K562 (cell line): Measurements from ENCODE around the gene DUXB. TPM values are rescaled to one million over a fixed set of nuclear protein-coding genes. Genes with fewer than 3 reads are reported as not detected.
A peak's percentile ranks its signal among the peaks of the same experiment; 100 is the strongest.

ENCODE experiments used
- ATAC-seq: fragments of 200-7000 bp; cut with Tn5 transposase; 3 replicates; pipeline ENCODE4 v1.9.1; 2020; ENCODE audit warnings: moderate library complexity
- BruUV-seq: library from RNA; stranded (reverse); fragments of 400-500 nt; replicated peaks from 2 replicates; lab custom pipeline; 2021; lab: Mats Ljungman, UMichigan
- CTCF ChIA-PET: fragments of 300-600 bp; formaldehyde crosslinking; extraction: SDS; loops from one replicate; lab custom pipeline; 2021; ENCODE audit warnings: low intra/inter-chr PET ratio; lab: Yijun Ruan, JAX
- POLR2A ChIA-PET: fragments of 300-600, 350-650 bp; sonication (Branson Sonifier 250); formaldehyde crosslinking; extraction: SDS; loops from one replicate; lab custom pipeline; 2021; ENCODE audit warnings: antibody characterized with exemption, inconsistent platforms; lab: Yijun Ruan, JAX
- DNase-seq, 4 experiments: peaks; one replicate each; pipeline versions ENCODE4 v3.0.0 to v3.0.0-alpha.2; 2011 to 2018; ENCODE audit warnings: low spot score in 3 of 4, mixed read lengths in 3 of 4; ENCODE audit errors: extremely low read depth in 1 of 4
- FAIRE-seq: peaks from 2 replicates; lab custom pipeline; 2011; peaks lifted over from hg19 to GRCh38; lab: Jason Lieb, UNC
- H2AFZ ChIP-seq: 2 replicates; pipeline ENCODE4 v1.6.0; 2011; ENCODE audit warnings: low read depth, low read length, control low read depth, inconsistent platforms
- H3K27ac ChIP-seq: fragments of 200-600 bp; 3 replicates; pipeline ENCODE4 v1.8.0; 2011; ENCODE audit warnings: low read depth, mild to moderate bottlenecking, control low read depth, inconsistent platforms, low read length, moderate library complexity, mixed read lengths; ENCODE audit errors: extremely low read depth
- H3K27me3 ChIP-seq, 2 experiments: fragments of 300-600 bp in 1 of 2; 2 replicates in 1 of 2; 3 replicates in 1 of 2; pipeline versions ENCODE4 v1.6.0 to v1.8.0; 2011; ENCODE audit warnings: inconsistent platforms in 2 of 2, low read length in 2 of 2, mild to moderate bottlenecking in 1 of 2, mixed read lengths in 1 of 2, moderate library complexity in 1 of 2; ENCODE audit not compliant: control insufficient read depth in 2 of 2, insufficient read depth in 2 of 2
- H3K36me3 ChIP-seq: fragments of 300-600 bp; 3 replicates; pipeline ENCODE4 v1.8.0; 2011; ENCODE audit warnings: mild to moderate bottlenecking, low read length, inconsistent platforms; ENCODE audit not compliant: control insufficient read depth, insufficient read depth
- H3K4me1 ChIP-seq, 2 experiments: fragments of 200-600 bp in 1 of 2; replicated peaks in 1 of 2; 2 replicates in 1 of 2; 3 replicates in 1 of 2; pipeline versions ENCODE4 v1.5.1 to v1.8.0; 2011; ENCODE audit warnings: inconsistent platforms in 2 of 2, low read length in 2 of 2, mild to moderate bottlenecking in 1 of 2, mixed read lengths in 1 of 2, moderate library complexity in 1 of 2; ENCODE audit not compliant: control insufficient read depth in 2 of 2, insufficient read depth in 2 of 2
- H3K4me2 ChIP-seq: 2 replicates; pipeline ENCODE4 v1.6.1; 2011; ENCODE audit warnings: low read length, control low read depth, inconsistent platforms, mixed read lengths; ENCODE audit not compliant: insufficient read depth
- H3K4me3 ChIP-seq: fragments of 200-600 bp; sonication (generic), shearing (Covaris generic); 2 replicates; pipeline ENCODE4 v1.5.1; 2016; ENCODE audit warnings: control low read depth, inconsistent platforms
- H3K79me2 ChIP-seq: fragments of 200-600 bp; 3 replicates; pipeline ENCODE4 v1.8.0; 2011; ENCODE audit warnings: low read length, inconsistent platforms; ENCODE audit not compliant: control insufficient read depth, insufficient read depth
- H3K9ac ChIP-seq, 2 experiments: 2 replicates each; pipeline versions ENCODE4 v1.6.0 to v1.6.1; 2011; ENCODE audit warnings: low read depth in 2 of 2, low read length in 2 of 2, control low read depth in 1 of 2, inconsistent platforms in 1 of 2, mild to moderate bottlenecking in 1 of 2, mixed read lengths in 1 of 2; ENCODE audit not compliant: insufficient read depth in 1 of 2
- H3K9me1 ChIP-seq: one replicate; pipeline ENCODE4 v1.6.0; 2011; ENCODE audit warnings: inconsistent platforms, mild to moderate bottlenecking, low read length, moderate library complexity; ENCODE audit not compliant: control insufficient read depth, insufficient read depth
- H3K9me3 ChIP-seq: replicated peaks from 2 replicates; pipeline ENCODE4 v1.5.1; 2011; ENCODE audit warnings: low read depth, low read length, inconsistent platforms; ENCODE audit not compliant: control insufficient read depth, insufficient read depth
- H4K20me1 ChIP-seq: replicated peaks from 2 replicates; pipeline ENCODE4 v1.6.1; 2011; ENCODE audit warnings: low read length, inconsistent platforms, mixed read lengths; ENCODE audit not compliant: control insufficient read depth, insufficient read depth
- ARNT ChIP-seq, 2 experiments: fragments of 450-650 bp; IDR thresholded peaks; 2 replicates each; pipeline ENCODE4 v1.6.1; 2016; ENCODE audit warnings: mild to moderate bottlenecking in 1 of 2
- C11orf30 ChIP-seq: fragments of 450-650 bp; IDR thresholded peaks from 2 replicates; pipeline ENCODE4 v1.6.1; 2016; ENCODE audit warnings: low read depth, mild to moderate bottlenecking
- CBX5 ChIP-seq: IDR thresholded peaks from 2 replicates; pipeline ENCODE4 v1.6.1; 2014; ENCODE audit warnings: low read depth, borderline replicate concordance
- FOS ChIP-seq: IDR thresholded peaks from 3 replicates; pipeline ENCODE4 v1.6.1; 2011; ENCODE audit not compliant: insufficient read length; ENCODE audit errors: extremely low read depth
- GATAD2B ChIP-seq: fragments of 450-650 bp; IDR thresholded peaks from 2 replicates; pipeline ENCODE4 v1.6.1; 2017; ENCODE audit warnings: mild to moderate bottlenecking, borderline replicate concordance
- IFI16 ChIP-seq: fragments of 250-450 bp; sonication (Bioruptor Pico); IDR thresholded peaks from 2 replicates; pipeline ENCODE4 v2.1.2; 2022; ENCODE audit warnings: mild to moderate bottlenecking, inconsistent platforms
- MTA3 ChIP-seq: fragments of 450-650 bp; formaldehyde crosslinking; IDR thresholded peaks from 2 replicates; pipeline ENCODE4 v1.6.1; 2017; ENCODE audit warnings: mild to moderate bottlenecking, borderline replicate concordance
- NCOA2 ChIP-seq, 2 experiments: fragments of 450-650 bp; IDR thresholded peaks; 2 replicates each; pipeline ENCODE4 v1.6.1; 2018; ENCODE audit warnings: mild to moderate bottlenecking in 2 of 2, moderate library complexity in 1 of 2; ENCODE audit not compliant: partially characterized antibody in 2 of 2
- PTBP1 ChIP-seq: fragments of 200-400 bp; formaldehyde crosslinking; IDR thresholded peaks from 2 replicates; pipeline ENCODE4 v1.6.1; 2017; ENCODE audit warnings: low read depth, low read length
- RBM22 ChIP-seq: fragments of 200-400 bp; formaldehyde crosslinking; IDR thresholded peaks from 2 replicates; pipeline ENCODE4 v1.6.1; 2018; ENCODE audit warnings: low read length, low read depth; ENCODE audit not compliant: poor library complexity, severe bottlenecking
- SMAD2 ChIP-seq: fragments of 150-350 bp; IDR thresholded peaks from 2 replicates; pipeline ENCODE4 v1.6.1; 2014; ENCODE audit warnings: low read depth, mild to moderate bottlenecking, low read length
- SNIP1 ChIP-seq: fragments of 450-650 bp; IDR thresholded peaks from 2 replicates; pipeline ENCODE4 v1.7.1; 2017; ENCODE audit warnings: low read depth, mild to moderate bottlenecking
- ZNF143 ChIP-seq: sonication (generic); formaldehyde crosslinking; IDR thresholded peaks from 2 replicates; pipeline ENCODE4 v1.9.0; 2022; ENCODE audit warnings: mild to moderate bottlenecking, missing genetic modification reagents
- ZNF212 ChIP-seq: fragments of 450-650 bp; formaldehyde crosslinking; IDR thresholded peaks from 2 replicates; pipeline ENCODE4 v1.4.0; 2020; ENCODE audit warnings: mild to moderate bottlenecking
- ZNF766 ChIP-seq: fragments of 200-800 bp; sonication (Bioruptor generic); conservative IDR thresholded peaks from 2 replicates; pipeline ENCODE4 v1.6.1; 2016; ENCODE audit warnings: missing genetic modification characterization, missing compliant biosample characterization
- ZNF780A ChIP-seq: fragments of 250-450 bp; sonication (Bioruptor Pico); IDR thresholded peaks from 2 replicates; pipeline ENCODE4 v1.5.0; 2021; ENCODE audit warnings: mild to moderate bottlenecking
- WGBS: fragments of 100-300 bp; shearing (Covaris generic); methylation state at CpG from one replicate; pipeline ENCODE4 v1.1.6; 2016; ENCODE audit warnings: low coverage, mixed read lengths; ENCODE audit not compliant: insufficient coverage; ENCODE audit errors: missing lambda C conversion rate; 5-methylcytosine and 5-hydroxymethylcytosine counted together
- in situ Hi-C: fragments of 300-500 bp; cut with MboI; formaldehyde crosslinking; loops from 4 replicates; pipeline ENCODE4 v1.15.0; 2018; ENCODE audit warnings: inconsistent platforms, mixed read lengths
- intact Hi-C: fragments of 100-400 bp; cut with micrococcal nuclease; formaldehyde crosslinking; loops from 2 replicates; pipeline ENCODE4 v1.14.2; 2022
- polyA plus RNA-seq, 8 experiments: library from polyadenylated mRNA; depleted of rRNA in 4 of 8; stranded (reverse) in 5 of 8; unstranded in 3 of 8; fragments of >200 nt; fragmentation: Nextera tagmentation in 2 of 8; fragmentation: Illumina TruSeq in 1 of 8; extraction: Ambion mirVana in 2 of 8; extraction: Trizol in 1 of 8; gene quantifications; 2 replicates each; pipeline versions ENCODE4 v1.2.1 to v1.2.3, GENCODE V29; 2011 to 2014; ENCODE audit warnings: inconsistent platforms in 1 of 8, missing spikeins in 1 of 8
- total RNA-seq, 7 experiments: library from RNA; depleted of rRNA in 6 of 7; stranded (reverse); fragments of >200 nt in 6 of 7; fragmentation: Illumina TruSeq in 2 of 7; extraction: Trizol in 2 of 7; gene quantifications; 2 replicates each; pipeline versions ENCODE4 v1.2.1 to v1.2.3, GENCODE V29; 2011 to 2021; ENCODE audit warnings: low replicate concordance in 1 of 7
- TF ChIP-seq, protein P1 (sequence below): sonication (generic); formaldehyde crosslinking; IDR thresholded peaks from 2 replicates; pipeline ENCODE4 v1.8.0; 2022; ENCODE audit warnings: mild to moderate bottlenecking, missing genetic modification reagents
- TF ChIP-seq, protein P2 (sequence below), 2 experiments: IDR thresholded peaks in 1 of 2; conservative IDR thresholded peaks in 1 of 2; 2 replicates each; pipeline ENCODE4 v1.6.1; 2016; ENCODE audit warnings: low read depth in 2 of 2, mild to moderate bottlenecking in 1 of 2, missing compliant biosample characterization in 1 of 2, missing genetic modification characterization in 1 of 2, moderate library complexity in 1 of 2

The DUXB gene
- total and polyA plus RNA-seq, 9 of the 15 experiments (the other 6 are each of a cell fraction or from before 2014, with no cell fraction given): not detected

GRCh38 chr16:75702242-75702641 lies 981 bp upstream of the DUXB start:
- Histone ChIP-seq H4K20me1 (no peaks in the 10 kb centered on the region), H3K27ac (no peak overlapping the region), H3K4me1 (peaks cover 3 to 7% of the 10 kb centered on the region in 2 experiments; a peak in 3 of 5 replicates), H3K9me1 (no peaks in the 10 kb centered on the region), H3K79me2 (no peaks in the 10 kb centered on the region), H2AFZ (no peak overlapping the region), H3K4me2 (no peak overlapping the region; the same call in 1 of the 2 replicates), H3K4me3 (no peak overlapping the region), H3K9ac (no peak overlapping the region), H3K36me3 (no peaks in the 10 kb centered on the region), H3K9me3 (no peaks in the 10 kb centered on the region), H3K27me3 (peaks cover 1 to 3% of the 10 kb centered on the region in 2 experiments; a peak in 3 of 5 replicates)
- in situ Hi-C loops (no loop called here), intact Hi-C loops (no loop called here)
- DNase-seq: peak; percentile 35 to 83 (median 60)
- ChIA-PET POLR2A (no interaction called here), CTCF (no interaction called here)
- WGBS: 0% methylated on average over 2 of the region's 2 CpGs
- FAIRE-seq: peak; percentile 89
- peak; percentile 99 for ATAC-seq
- BruUV-seq: no TSS peak
- TF ChIP-seq ARNT (IDR thresholded peaks at IDR 0.05): peak in 1 of 2 experiments; percentile 43; a peak in 1 of 4 replicates
- TF ChIP-seq IFI16 (CRISPR knock-in tag): no peak
- TF ChIP-seq, protein P1, sequence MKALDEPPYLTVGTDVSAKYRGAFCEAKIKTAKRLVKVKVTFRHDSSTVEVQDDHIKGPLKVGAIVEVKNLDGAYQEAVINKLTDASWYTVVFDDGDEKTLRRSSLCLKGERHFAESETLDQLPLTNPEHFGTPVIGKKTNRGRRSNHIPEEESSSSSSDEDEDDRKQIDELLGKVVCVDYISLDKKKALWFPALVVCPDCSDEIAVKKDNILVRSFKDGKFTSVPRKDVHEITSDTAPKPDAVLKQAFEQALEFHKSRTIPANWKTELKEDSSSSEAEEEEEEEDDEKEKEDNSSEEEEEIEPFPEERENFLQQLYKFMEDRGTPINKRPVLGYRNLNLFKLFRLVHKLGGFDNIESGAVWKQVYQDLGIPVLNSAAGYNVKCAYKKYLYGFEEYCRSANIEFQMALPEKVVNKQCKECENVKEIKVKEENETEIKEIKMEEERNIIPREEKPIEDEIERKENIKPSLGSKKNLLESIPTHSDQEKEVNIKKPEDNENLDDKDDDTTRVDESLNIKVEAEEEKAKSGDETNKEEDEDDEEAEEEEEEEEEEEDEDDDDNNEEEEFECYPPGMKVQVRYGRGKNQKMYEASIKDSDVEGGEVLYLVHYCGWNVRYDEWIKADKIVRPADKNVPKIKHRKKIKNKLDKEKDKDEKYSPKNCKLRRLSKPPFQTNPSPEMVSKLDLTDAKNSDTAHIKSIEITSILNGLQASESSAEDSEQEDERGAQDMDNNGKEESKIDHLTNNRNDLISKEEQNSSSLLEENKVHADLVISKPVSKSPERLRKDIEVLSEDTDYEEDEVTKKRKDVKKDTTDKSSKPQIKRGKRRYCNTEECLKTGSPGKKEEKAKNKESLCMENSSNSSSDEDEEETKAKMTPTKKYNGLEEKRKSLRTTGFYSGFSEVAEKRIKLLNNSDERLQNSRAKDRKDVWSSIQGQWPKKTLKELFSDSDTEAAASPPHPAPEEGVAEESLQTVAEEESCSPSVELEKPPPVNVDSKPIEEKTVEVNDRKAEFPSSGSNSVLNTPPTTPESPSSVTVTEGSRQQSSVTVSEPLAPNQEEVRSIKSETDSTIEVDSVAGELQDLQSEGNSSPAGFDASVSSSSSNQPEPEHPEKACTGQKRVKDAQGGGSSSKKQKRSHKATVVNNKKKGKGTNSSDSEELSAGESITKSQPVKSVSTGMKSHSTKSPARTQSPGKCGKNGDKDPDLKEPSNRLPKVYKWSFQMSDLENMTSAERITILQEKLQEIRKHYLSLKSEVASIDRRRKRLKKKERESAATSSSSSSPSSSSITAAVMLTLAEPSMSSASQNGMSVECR (CRISPR knock-in tag): no peak
- TF ChIP-seq RBM22: no peak
- no peak for TF ChIP-seq MTA3
- TF ChIP-seq C11orf30: no peak
- no peak for TF ChIP-seq NCOA2 (IDR thresholded peaks at IDR 0.05; ENCODE audit: partially characterized antibody in 2 of 2)
- TF ChIP-seq PTBP1: no peak
- no peak for TF ChIP-seq SMAD2
- TF ChIP-seq FOS: no peak
- TF ChIP-seq GATAD2B: no peak
- TF ChIP-seq ZNF766 (CRISPR knock-in tag): no peak
- TF ChIP-seq SNIP1: no peak
- no peak for TF ChIP-seq ZNF143 (CRISPR knock-in tag)
- TF ChIP-seq CBX5: no peak
- TF ChIP-seq ZNF780A: no peak
- no peak for TF ChIP-seq ZNF212 (CRISPR knock-in tag)
- TF ChIP-seq, protein P2, sequence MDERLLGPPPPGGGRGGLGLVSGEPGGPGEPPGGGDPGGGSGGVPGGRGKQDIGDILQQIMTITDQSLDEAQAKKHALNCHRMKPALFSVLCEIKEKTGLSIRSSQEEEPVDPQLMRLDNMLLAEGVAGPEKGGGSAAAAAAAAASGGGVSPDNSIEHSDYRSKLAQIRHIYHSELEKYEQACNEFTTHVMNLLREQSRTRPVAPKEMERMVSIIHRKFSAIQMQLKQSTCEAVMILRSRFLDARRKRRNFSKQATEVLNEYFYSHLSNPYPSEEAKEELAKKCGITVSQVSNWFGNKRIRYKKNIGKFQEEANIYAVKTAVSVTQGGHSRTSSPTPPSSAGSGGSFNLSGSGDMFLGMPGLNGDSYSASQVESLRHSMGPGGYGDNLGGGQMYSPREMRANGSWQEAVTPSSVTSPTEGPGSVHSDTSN (CRISPR knock-in tag; IDR thresholded peaks at IDR 0.05; ENCODE audit: low read depth): no peak
- TF ChIP-seq, protein P2 (tag; conservative IDR thresholded peaks at IDR 0.05; ENCODE audit: low read depth): no peak
